Stomach (tissue), 4 donors: ENCODE measurements around the gene FAU.

ENCODE experiments used
- EP300 ChIP-seq: sonication (generic); formaldehyde crosslinking; IDR thresholded peaks from one replicate; pipeline ENCODE4 v1.6.1; 2017; ENCODE audit warnings: antibody characterized with exemption
- TF ChIP-seq, protein P1 (sequence below), 7 experiments: fragments of 450-650 bp in 4 of 7; fragments of 200-600 bp in 3 of 7; sonication (generic) in 3 of 7; IDR thresholded peaks; one replicate each; pipeline ENCODE4 v1.5.1; 2016 to 2019; ENCODE audit warnings: antibody characterized with exemption in 7 of 7, control low read depth in 2 of 7, mild to moderate bottlenecking in 1 of 7

DNA sequence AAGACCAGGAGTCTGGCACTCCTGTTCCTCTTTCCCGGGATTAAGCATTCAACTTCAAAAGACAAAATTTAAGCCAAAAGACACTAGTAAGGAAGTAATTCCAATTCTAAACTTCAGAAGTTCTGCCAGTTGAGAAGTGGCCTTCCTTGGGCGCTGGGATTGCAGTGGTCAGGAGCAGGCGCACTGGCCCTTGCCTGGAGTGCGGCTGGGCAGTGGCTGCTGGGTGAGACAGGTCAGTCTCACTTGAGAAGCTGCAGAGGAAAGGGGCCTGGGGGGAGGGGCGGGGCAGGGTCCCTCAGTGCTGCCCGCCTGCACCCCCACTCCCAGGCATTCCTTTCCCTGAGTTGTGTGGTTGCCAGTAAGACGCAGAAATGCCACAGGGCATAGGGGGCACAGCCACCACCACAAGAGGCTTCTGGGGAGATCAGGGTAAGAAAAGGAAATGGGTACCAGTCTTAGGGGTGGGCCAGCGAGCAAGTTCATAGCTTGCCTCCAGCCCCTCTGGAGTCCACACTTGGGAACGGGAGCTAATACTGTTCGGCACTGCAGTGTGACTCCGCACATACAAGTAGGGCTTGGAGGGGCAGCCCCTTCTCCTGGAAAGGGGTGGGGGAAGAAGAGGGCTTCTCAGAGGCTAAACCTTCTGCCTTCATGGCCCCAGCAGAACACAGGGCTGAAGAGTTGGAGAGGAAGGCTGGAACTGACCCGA, 5.7 kb upstream of the FAU start:
- TF ChIP-seq, protein P1, sequence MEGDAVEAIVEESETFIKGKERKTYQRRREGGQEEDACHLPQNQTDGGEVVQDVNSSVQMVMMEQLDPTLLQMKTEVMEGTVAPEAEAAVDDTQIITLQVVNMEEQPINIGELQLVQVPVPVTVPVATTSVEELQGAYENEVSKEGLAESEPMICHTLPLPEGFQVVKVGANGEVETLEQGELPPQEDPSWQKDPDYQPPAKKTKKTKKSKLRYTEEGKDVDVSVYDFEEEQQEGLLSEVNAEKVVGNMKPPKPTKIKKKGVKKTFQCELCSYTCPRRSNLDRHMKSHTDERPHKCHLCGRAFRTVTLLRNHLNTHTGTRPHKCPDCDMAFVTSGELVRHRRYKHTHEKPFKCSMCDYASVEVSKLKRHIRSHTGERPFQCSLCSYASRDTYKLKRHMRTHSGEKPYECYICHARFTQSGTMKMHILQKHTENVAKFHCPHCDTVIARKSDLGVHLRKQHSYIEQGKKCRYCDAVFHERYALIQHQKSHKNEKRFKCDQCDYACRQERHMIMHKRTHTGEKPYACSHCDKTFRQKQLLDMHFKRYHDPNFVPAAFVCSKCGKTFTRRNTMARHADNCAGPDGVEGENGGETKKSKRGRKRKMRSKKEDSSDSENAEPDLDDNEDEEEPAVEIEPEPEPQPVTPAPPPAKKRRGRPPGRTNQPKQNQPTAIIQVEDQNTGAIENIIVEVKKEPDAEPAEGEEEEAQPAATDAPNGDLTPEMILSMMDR (IDR thresholded peaks at IDR 0.05) = no peak
- no peak for TF ChIP-seq EP300
